MM.1S (cell line): ENCODE measurements around the gene TM4SF20.

Experiments used
- EZH2 ChIP-seq: fragments of 300-600 bp; sonication (generic); optimal IDR thresholded peaks from 2 replicates; pipeline ENCODE3; 2017; ENCODE audit warnings: low read depth, mild to moderate bottlenecking, antibody characterized with exemption, low read length, mixed read lengths
- EZH2phosphoT487 ChIP-seq: fragments of 300-600 bp; sonication (generic); IDR thresholded peaks from 2 replicates; pipeline ENCODE4 v1.6.1; 2018; ENCODE audit warnings: antibody characterized with exemption, low read length
- TF ChIP-seq, protein P1 (sequence below): fragments of 300-600 bp; sonication (generic); IDR thresholded peaks from 2 replicates; pipeline ENCODE4 v1.5.1; 2016; ENCODE audit warnings: antibody characterized with exemption, low read length, mixed read lengths

DNA sequence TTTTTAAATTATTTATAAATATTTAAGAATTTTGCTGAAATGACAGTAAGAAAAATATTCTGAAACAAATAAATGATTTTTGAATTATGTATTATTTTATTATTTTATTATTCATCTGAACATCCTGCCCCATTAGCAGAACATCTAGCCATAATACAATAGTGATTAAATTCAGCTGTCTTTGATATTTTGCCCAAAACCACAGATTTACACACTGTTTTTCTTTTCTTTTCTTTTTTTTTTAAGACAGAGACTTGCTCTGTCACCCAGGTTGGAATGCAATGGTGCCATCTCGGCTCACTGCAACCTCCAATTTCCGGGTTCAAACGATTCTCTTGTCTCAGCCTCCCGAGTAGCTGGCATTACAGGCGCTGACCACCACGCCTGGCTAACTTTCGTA, 10.6 kb upstream of the TM4SF20 start:
- TF ChIP-seq EZH2 (no peak), EZH2phosphoT487 (no peak)
- TF ChIP-seq, protein P1, sequence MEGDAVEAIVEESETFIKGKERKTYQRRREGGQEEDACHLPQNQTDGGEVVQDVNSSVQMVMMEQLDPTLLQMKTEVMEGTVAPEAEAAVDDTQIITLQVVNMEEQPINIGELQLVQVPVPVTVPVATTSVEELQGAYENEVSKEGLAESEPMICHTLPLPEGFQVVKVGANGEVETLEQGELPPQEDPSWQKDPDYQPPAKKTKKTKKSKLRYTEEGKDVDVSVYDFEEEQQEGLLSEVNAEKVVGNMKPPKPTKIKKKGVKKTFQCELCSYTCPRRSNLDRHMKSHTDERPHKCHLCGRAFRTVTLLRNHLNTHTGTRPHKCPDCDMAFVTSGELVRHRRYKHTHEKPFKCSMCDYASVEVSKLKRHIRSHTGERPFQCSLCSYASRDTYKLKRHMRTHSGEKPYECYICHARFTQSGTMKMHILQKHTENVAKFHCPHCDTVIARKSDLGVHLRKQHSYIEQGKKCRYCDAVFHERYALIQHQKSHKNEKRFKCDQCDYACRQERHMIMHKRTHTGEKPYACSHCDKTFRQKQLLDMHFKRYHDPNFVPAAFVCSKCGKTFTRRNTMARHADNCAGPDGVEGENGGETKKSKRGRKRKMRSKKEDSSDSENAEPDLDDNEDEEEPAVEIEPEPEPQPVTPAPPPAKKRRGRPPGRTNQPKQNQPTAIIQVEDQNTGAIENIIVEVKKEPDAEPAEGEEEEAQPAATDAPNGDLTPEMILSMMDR, result no peak
